Mesendoderm (in vitro differentiated cells): ENCODE data around the gene PCDHB11. TPM values are rescaled to one million over a fixed set of nuclear protein-coding genes. Genes with fewer than 3 reads are reported as not detected.
"Not testable (repeated sequence)": the region's sequence is repeated elsewhere in the genome, so short reads cannot be mapped to it uniquely, and the experiment has no call there.

Source experiments
- DNase-seq: peaks from one replicate; pipeline ENCODE4 v3.0.0; 2013
- H2AK5ac ChIP-seq: 2 replicates; pipeline ENCODE4 v1.6.1; 2013; ENCODE audit warnings: low read length, inconsistent platforms
- H2BK120ac ChIP-seq: 2 replicates; pipeline ENCODE4 v1.6.1; 2013; ENCODE audit warnings: low read depth, mild to moderate bottlenecking, low read length, moderate library complexity, mixed read lengths
- H2BK15ac ChIP-seq: replicated peaks from 2 replicates; pipeline ENCODE4 v1.6.1; 2013; ENCODE audit warnings: low read depth, mild to moderate bottlenecking, moderate library complexity
- H2BK5ac ChIP-seq: 2 replicates; pipeline ENCODE4 v1.6.1; 2013; ENCODE audit warnings: low read length, inconsistent platforms
- H3K18ac ChIP-seq: 2 replicates; pipeline ENCODE4 v1.6.1; 2013; ENCODE audit warnings: mild to moderate bottlenecking, low read length, mixed read lengths
- H3K23ac ChIP-seq: one replicate; pipeline ENCODE4 v1.6.1; 2013; ENCODE audit warnings: low read length
- H3K27ac ChIP-seq: 2 replicates; pipeline ENCODE4 v1.5.1; 2013; ENCODE audit warnings: low read depth, mild to moderate bottlenecking, inconsistent platforms, low read length, moderate library complexity
- H3K27me3 ChIP-seq: 2 replicates; pipeline ENCODE4 v1.6.1; 2013; ENCODE audit warnings: low read length, control low read depth, mild to moderate bottlenecking, inconsistent platforms; ENCODE audit not compliant: insufficient read depth, poor library complexity
- H3K36me3 ChIP-seq: 2 replicates; pipeline ENCODE4 v1.6.1; 2013; ENCODE audit warnings: low read length, inconsistent platforms; ENCODE audit not compliant: control insufficient read depth, insufficient read depth
- H3K4ac ChIP-seq: one replicate; pipeline ENCODE4 v1.6.1; 2013; ENCODE audit warnings: low read depth, mild to moderate bottlenecking, low read length, moderate library complexity
- H3K4me1 ChIP-seq: 2 replicates; pipeline ENCODE4 v1.6.1; 2013; ENCODE audit warnings: low read depth, low read length, inconsistent platforms; ENCODE audit not compliant: control insufficient read depth
- H3K4me2 ChIP-seq: 2 replicates; pipeline ENCODE4 v1.6.1; 2013; ENCODE audit warnings: low read length
- H3K4me3 ChIP-seq: 2 replicates; pipeline ENCODE4 v1.5.1; 2013; ENCODE audit warnings: mild to moderate bottlenecking, low read length
- H3K56ac ChIP-seq: one replicate; pipeline ENCODE4 v1.6.1; 2013; ENCODE audit warnings: low read length
- H3K79me1 ChIP-seq: 2 replicates; pipeline ENCODE4 v1.6.1; 2013; ENCODE audit warnings: low read length, inconsistent platforms
- H3K79me2 ChIP-seq: 2 replicates; pipeline ENCODE4 v1.6.1; 2013; ENCODE audit warnings: mild to moderate bottlenecking, low read length; ENCODE audit not compliant: control insufficient read depth, insufficient read depth
- H3K9ac ChIP-seq: 2 replicates; pipeline ENCODE4 v1.6.1; 2013; ENCODE audit warnings: low read length, inconsistent platforms
- H4K5ac ChIP-seq: one replicate; pipeline ENCODE4 v1.6.1; 2013; ENCODE audit warnings: low read length
- H4K8ac ChIP-seq: one replicate; pipeline ENCODE4 v1.6.1; 2013; ENCODE audit warnings: low read depth, mild to moderate bottlenecking, control low read depth, low read length, moderate library complexity
- WGBS: extraction: QIAGEN DNeasy Blood & Tissue Kit; methylation state at CpG from one replicate; pipeline ENCODE4 v1.1.7; 2013; ENCODE audit warnings: low lambda C conversion rate, missing lambda C conversion rate; ENCODE audit not compliant: insufficient coverage; ENCODE audit errors: extremely low coverage; 5-methylcytosine and 5-hydroxymethylcytosine counted together
- polyA plus RNA-seq, 2 experiments: library from polyadenylated mRNA; stranded (reverse); fragments of 200-250 nt; gene quantifications; one replicate each; pipeline ENCODE4 v1.2.3, GENCODE V29; 2013

Gene PCDHB11
- polyA plus RNA-seq (2013, experiment 1 of 2), result 0.51 TPM
- polyA plus RNA-seq (2013, experiment 2 of 2), result 0.66 TPM

GRCh38 chr5:141199359-141200235 is at the start of gene PCDHB11:
Gene PCDHB11, plus strand, starts transcription at chr5:141199627. Its CDS starts 148 bp downstream, at chr5:141199775.
- Histone ChIP-seq H4K5ac (no peak within 1 kb of the TSS), H3K4me1 (no peaks in the 10 kb centered on the region), H3K4ac (no peak within 1 kb of the TSS), H3K4me3 (no peak within 1 kb of the TSS), H2BK15ac (no peak within 1 kb of the TSS), H3K56ac (no peak within 1 kb of the TSS), H3K79me1 (no peaks in the 10 kb centered on the region), H3K36me3 (no peaks in the 10 kb centered on the region), H3K23ac (no peak within 1 kb of the TSS), H2AK5ac (no peak within 1 kb of the TSS), H3K4me2 (no peak within 1 kb of the TSS), H2BK5ac (no peak within 1 kb of the TSS), H4K8ac (no peak within 1 kb of the TSS), H3K27me3 (no peaks in the 10 kb centered on the region), H2BK120ac (no peak within 1 kb of the TSS), H3K9ac (no peak within 1 kb of the TSS), H3K27ac (no peak within 1 kb of the TSS), H3K18ac (no peak within 1 kb of the TSS), H3K79me2 (no peaks in the 10 kb centered on the region)
- no CpG with 5 or more reads among the region's 21 CpGs for WGBS
- DNase-seq, result peak; percentile 46

GRCh38 chr5:141149812-141150211 is 49.6 kb upstream of the PCDHB11 start, which contains the start of gene PCDHB6:
Gene PCDHB6, plus strand, starts transcription at chr5:141150057. Its CDS starts 201 bp downstream, at chr5:141150258.
- no CpG with 5 or more reads among the region's 18 CpGs for WGBS
- no peak within 1 kb of the TSS for H2BK15ac ChIP-seq
- H3K9ac ChIP-seq, result no peak within 1 kb of the TSS
- H3K27ac ChIP-seq, result no peak within 1 kb of the TSS
- no peaks in the 10 kb centered on the region for H3K36me3 ChIP-seq
- peak; percentile 38 for DNase-seq
- no peak within 1 kb of the TSS for H4K5ac ChIP-seq
- no peak within 1 kb of the TSS for H2AK5ac ChIP-seq
- no peak within 1 kb of the TSS for H4K8ac ChIP-seq
- no peak within 1 kb of the TSS for H3K56ac ChIP-seq
- no peak within 1 kb of the TSS for H3K4me2 ChIP-seq
- H3K4ac ChIP-seq, result no peak within 1 kb of the TSS
- H3K23ac ChIP-seq, result no peak within 1 kb of the TSS
- H3K79me1 ChIP-seq, result no peaks in the 10 kb centered on the region
- H2BK5ac ChIP-seq, result no peak within 1 kb of the TSS
- H3K4me1 ChIP-seq, result no peaks in the 10 kb centered on the region
- H3K18ac ChIP-seq, result no peak within 1 kb of the TSS
- no peak within 1 kb of the TSS for H3K4me3 ChIP-seq
- no peaks in the 10 kb centered on the region for H3K27me3 ChIP-seq
- no peak within 1 kb of the TSS for H2BK120ac ChIP-seq
- no peaks in the 10 kb centered on the region for H3K79me2 ChIP-seq

- Histone ChIP-seq H3K4me2 (no peak overlapping the region), H4K5ac (no peak overlapping the region), H2AK5ac (no peak overlapping the region), H3K9ac (no peak overlapping the region), H3K56ac (no peak overlapping the region), H3K4ac (no peak overlapping the region), H3K79me2 (no peaks in the 10 kb centered on the region), H3K4me1 (no peaks in the 10 kb centered on the region), H3K27ac (no peak overlapping the region), H3K79me1 (no peaks in the 10 kb centered on the region), H2BK120ac (no peak overlapping the region), H3K27me3 (no peaks in the 10 kb centered on the region), H3K36me3 (no peaks in the 10 kb centered on the region), H3K4me3 (no peak overlapping the region), H2BK5ac (no peak overlapping the region), H4K8ac (no peak overlapping the region), H3K18ac (no peak overlapping the region), H2BK15ac (no peak overlapping the region), H3K23ac (no peak overlapping the region)
- no peak for DNase-seq
- WGBS, result no CpG with 5 or more reads among the region's 33 CpGs
Observed at GRCh38 chr5:141150224-141150992, 49.0 kb upstream of the PCDHB11 start.

DNA sequence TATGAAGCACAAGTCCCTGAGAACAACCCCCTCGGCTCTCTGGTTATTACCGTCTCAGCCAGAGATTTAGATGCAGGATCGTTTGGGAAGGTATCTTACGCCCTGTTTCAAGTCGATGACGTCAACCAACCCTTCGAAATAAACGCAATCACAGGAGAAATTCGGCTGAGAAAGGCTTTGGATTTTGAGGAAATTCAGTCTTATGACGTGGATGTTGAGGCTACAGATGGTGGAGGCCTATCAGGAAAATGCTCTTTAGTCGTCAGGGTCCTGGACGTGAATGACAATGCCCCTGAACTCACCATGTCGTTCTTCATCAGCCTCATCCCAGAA is 48.5 kb upstream of the PCDHB11 start:
- Histone ChIP-seq H3K27ac (no peak overlapping the region), H3K4ac (no peak overlapping the region), H3K9ac (no peak overlapping the region), H3K4me2 (no peak overlapping the region), H2BK15ac (no peak overlapping the region), H4K5ac (no peak overlapping the region), H3K79me1 (no peaks in the 10 kb centered on the region), H3K4me1 (no peaks in the 10 kb centered on the region), H3K23ac (no peak overlapping the region), H4K8ac (no peak overlapping the region), H3K79me2 (no peaks in the 10 kb centered on the region), H2BK120ac (no peak overlapping the region), H3K18ac (no peak overlapping the region), H3K36me3 (no peaks in the 10 kb centered on the region), H3K56ac (no peak overlapping the region), H3K4me3 (no peak overlapping the region), H2AK5ac (no peak overlapping the region), H3K27me3 (no peaks in the 10 kb centered on the region), H2BK5ac (no peak overlapping the region)
- WGBS, result no CpG with 5 or more reads among the region's 13 CpGs
- DNase-seq, result no peak

GRCh38 chr5:141151632-141152031 is 47.8 kb upstream of the PCDHB11 start:
- not testable (repeated sequence) for H2AK5ac ChIP-seq, DNase-seq, H3K36me3 ChIP-seq, H3K27ac ChIP-seq, H3K4ac ChIP-seq, H4K8ac ChIP-seq, H2BK5ac ChIP-seq, H3K27me3 ChIP-seq, H3K4me2 ChIP-seq, H3K4me3 ChIP-seq, H4K5ac ChIP-seq, H2BK15ac ChIP-seq, H3K9ac ChIP-seq, H3K79me2 ChIP-seq, H3K23ac ChIP-seq, H3K18ac ChIP-seq, H2BK120ac ChIP-seq, H3K56ac ChIP-seq, H3K79me1 ChIP-seq, H3K4me1 ChIP-seq
- no CpG with 5 or more reads among the region's 41 CpGs for WGBS
